ENCODE data around the gene ADAD1. TPM values are rescaled to one million over a fixed set of nuclear protein-coding genes. Genes with fewer than 3 reads are reported as not detected.

Gene ADAD1
- total RNA-seq, 4 donors from 2014 or later: not detected

DNA sequence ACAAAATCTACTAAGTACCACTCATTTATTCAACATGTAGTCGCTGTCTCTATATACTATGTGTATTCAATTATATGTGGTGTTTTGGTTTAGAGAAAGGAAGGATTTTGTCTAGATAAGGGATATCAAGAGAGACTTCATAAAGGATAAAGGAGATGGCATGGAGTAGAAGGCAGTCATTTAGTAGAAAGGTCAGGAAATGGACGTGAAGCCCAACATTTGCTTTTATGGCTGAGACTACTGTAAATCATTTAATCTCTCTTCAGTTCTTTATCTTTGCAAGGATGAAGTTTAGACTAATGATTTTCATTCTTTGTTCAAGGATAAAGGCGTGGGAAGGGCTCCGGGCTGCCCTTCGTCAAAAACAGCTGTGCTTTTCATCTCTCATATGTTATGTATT, 52.5 kb downstream of the ADAD1 start:
- in situ Hi-C loops (cut with MboI; ENCODE audit: low sequenced_read_pairs in 4 of 4): no loop called here
- DNase-seq (no peak), ATAC-seq (no peak)
- no peak for TF ChIP-seq POLR2A (IDR thresholded peaks at IDR 0.05)
- TF ChIP-seq, protein P1, sequence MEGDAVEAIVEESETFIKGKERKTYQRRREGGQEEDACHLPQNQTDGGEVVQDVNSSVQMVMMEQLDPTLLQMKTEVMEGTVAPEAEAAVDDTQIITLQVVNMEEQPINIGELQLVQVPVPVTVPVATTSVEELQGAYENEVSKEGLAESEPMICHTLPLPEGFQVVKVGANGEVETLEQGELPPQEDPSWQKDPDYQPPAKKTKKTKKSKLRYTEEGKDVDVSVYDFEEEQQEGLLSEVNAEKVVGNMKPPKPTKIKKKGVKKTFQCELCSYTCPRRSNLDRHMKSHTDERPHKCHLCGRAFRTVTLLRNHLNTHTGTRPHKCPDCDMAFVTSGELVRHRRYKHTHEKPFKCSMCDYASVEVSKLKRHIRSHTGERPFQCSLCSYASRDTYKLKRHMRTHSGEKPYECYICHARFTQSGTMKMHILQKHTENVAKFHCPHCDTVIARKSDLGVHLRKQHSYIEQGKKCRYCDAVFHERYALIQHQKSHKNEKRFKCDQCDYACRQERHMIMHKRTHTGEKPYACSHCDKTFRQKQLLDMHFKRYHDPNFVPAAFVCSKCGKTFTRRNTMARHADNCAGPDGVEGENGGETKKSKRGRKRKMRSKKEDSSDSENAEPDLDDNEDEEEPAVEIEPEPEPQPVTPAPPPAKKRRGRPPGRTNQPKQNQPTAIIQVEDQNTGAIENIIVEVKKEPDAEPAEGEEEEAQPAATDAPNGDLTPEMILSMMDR (IDR thresholded peaks at IDR 0.05 in 4 of 5, conservative IDR thresholded peaks at IDR 0.05 in 1 of 5): no peak
- no peaks in the 10 kb centered on the region for H3K36me3 ChIP-seq
- no peak overlapping the region for H3K27ac ChIP-seq
- intact Hi-C loops (cut with DNase I; ENCODE audit: low total_unique reads): no loop called here
- H3K9me3 ChIP-seq: no peaks in the 10 kb centered on the region
- H3K4me3 ChIP-seq: no peak overlapping the region
- H3K4me1 ChIP-seq: no peaks in the 10 kb centered on the region
- H3K27me3 ChIP-seq: no peaks in the 10 kb centered on the region

DNA sequence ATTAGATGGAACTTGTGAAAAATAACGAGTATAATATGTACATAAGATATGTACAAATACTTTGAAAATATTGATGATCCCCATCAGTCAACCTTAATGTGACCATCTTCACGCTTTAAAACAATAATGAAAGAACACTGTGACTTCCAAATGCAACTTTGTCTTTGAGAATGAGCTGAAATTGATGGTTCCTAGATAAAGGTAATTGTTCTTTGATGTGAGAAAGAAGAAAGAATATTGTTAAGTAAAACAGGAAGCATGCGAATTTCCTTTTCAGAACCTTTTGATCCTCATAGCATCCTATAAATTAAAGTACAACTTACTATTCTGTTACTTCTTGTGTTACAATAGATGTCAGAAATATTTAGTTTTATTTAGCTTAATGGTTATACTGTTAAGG, 55.5 kb downstream of the ADAD1 start:
- in situ Hi-C loops (cut with MboI; ENCODE audit: low sequenced_read_pairs in 4 of 4) (no loop called here), intact Hi-C loops (cut with DNase I; ENCODE audit: low total_unique reads) (no loop called here)
- no peaks in the 10 kb centered on the region for H3K9me3 ChIP-seq
- no peak overlapping the region for H3K4me3 ChIP-seq
- no peaks in the 10 kb centered on the region for H3K27me3 ChIP-seq
- TF ChIP-seq POLR2A (IDR thresholded peaks at IDR 0.05): no peak
- TF ChIP-seq, protein P1 (IDR thresholded peaks at IDR 0.05 in 4 of 5, conservative IDR thresholded peaks at IDR 0.05 in 1 of 5): no peak
- ATAC-seq (no peak), DNase-seq (no peak)
- H3K4me1 ChIP-seq: no peaks in the 10 kb centered on the region
- H3K36me3 ChIP-seq: no peaks in the 10 kb centered on the region
- no peak overlapping the region for H3K27ac ChIP-seq

DNA sequence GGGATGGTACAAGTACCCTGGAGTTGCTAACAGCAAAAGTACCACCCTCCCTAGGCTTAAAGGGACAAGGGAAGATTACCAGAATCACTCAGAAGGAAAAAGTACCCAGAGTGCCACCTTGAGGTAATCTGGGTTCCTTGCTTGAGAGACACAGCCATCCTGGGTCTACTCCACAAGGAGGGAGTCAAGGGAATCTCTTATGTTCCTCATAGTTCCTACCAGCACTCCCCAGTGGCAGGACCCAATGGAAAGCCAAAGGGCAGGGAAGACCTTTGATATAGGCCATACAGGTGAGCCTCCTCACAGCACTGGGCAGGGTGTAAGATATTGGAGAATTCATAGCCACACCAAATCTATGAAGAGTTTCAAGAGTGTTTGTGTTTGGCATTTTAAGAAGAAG, 72.0 kb downstream of the ADAD1 start:
- Histone ChIP-seq H3K4me1 (no peaks in the 10 kb centered on the region), H3K9me3 (no peaks in the 10 kb centered on the region), H3K4me3 (no peak overlapping the region), H3K36me3 (no peaks in the 10 kb centered on the region), H3K27me3 (no peaks in the 10 kb centered on the region), H3K27ac (no peak overlapping the region)
- TF ChIP-seq, protein P1 (IDR thresholded peaks at IDR 0.05 in 4 of 5, conservative IDR thresholded peaks at IDR 0.05 in 1 of 5): no peak
- TF ChIP-seq POLR2A (IDR thresholded peaks at IDR 0.05): no peak
- intact Hi-C loops (cut with DNase I; ENCODE audit: low total_unique reads) (no loop called here), in situ Hi-C loops (cut with MboI; ENCODE audit: low sequenced_read_pairs in 4 of 4) (no loop called here)
- ATAC-seq: no peak
- DNase-seq: no peak

DNA sequence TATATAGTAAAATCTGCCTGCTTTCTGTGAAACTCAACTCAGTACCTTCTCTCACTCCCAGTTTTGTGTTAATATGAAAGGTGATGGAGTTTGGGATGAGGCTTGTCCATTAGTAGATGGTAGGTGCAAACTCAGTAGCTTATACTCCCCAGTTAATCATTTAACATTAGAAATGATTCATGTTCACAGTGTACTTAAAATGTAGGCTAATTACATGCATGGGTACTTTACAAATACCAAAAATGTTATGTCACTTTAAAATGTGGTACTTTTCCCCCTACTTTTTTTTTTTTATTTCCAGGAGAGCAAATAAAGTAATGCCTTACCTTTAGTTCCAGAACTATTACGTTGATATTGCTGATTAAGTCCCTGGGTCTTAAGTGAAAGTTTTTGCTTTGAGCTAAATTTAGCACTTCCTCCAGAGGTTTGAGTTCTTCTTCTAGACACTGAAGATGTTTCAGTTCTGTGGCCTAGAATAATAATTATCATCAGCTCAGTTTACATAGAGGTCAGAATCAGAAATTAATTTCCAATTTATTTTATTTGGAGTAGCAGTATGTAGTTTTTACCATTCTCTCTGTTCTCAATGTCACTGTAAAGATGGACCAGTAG, 74.7 kb downstream of the ADAD1 start:
- H3K36me3 ChIP-seq: no peaks in the 10 kb centered on the region
- H3K4me3 ChIP-seq: no peak overlapping the region
- no peak overlapping the region for H3K27ac ChIP-seq
- intact Hi-C loops (cut with DNase I; ENCODE audit: low total_unique reads) (no loop called here), in situ Hi-C loops (cut with MboI; ENCODE audit: low sequenced_read_pairs in 4 of 4) (no loop called here)
- no peaks in the 10 kb centered on the region for H3K4me1 ChIP-seq
- no peak for ATAC-seq
- no peaks in the 10 kb centered on the region for H3K27me3 ChIP-seq
- no peak for DNase-seq
- no peaks in the 10 kb centered on the region for H3K9me3 ChIP-seq
- TF ChIP-seq, protein P1 (IDR thresholded peaks at IDR 0.05 in 4 of 5, conservative IDR thresholded peaks at IDR 0.05 in 1 of 5): no peak
- no peak for TF ChIP-seq POLR2A (IDR thresholded peaks at IDR 0.05)
